Jurkat, Clone E6-1 (cell line): ENCODE data around the gene HPSE. TPM values are rescaled to one million over a fixed set of nuclear protein-coding genes. Genes with fewer than 3 reads are reported as not detected.

Source experiments
- DNase-seq: peaks from one replicate; pipeline ENCODE4 v3.0.0-alpha.2; 2011; ENCODE audit warnings: low read depth, low spot score
- H3K4me3 ChIP-seq: 2 replicates; pipeline ENCODE4 v1.5.1; 2011; ENCODE audit warnings: mild to moderate bottlenecking, low read length, control low read depth, moderate library complexity
- polyA plus RNA-seq: library from polyadenylated mRNA; unstranded; fragments of >200 nt; gene quantifications from one replicate; pipeline ENCODE4 v1.2.1, GENCODE V29; 2012; ENCODE audit warnings: missing spikeins; ENCODE audit not compliant: insufficient read length, insufficient read depth

Gene HPSE
- polyA plus RNA-seq, result 0.93 TPM

DNA sequence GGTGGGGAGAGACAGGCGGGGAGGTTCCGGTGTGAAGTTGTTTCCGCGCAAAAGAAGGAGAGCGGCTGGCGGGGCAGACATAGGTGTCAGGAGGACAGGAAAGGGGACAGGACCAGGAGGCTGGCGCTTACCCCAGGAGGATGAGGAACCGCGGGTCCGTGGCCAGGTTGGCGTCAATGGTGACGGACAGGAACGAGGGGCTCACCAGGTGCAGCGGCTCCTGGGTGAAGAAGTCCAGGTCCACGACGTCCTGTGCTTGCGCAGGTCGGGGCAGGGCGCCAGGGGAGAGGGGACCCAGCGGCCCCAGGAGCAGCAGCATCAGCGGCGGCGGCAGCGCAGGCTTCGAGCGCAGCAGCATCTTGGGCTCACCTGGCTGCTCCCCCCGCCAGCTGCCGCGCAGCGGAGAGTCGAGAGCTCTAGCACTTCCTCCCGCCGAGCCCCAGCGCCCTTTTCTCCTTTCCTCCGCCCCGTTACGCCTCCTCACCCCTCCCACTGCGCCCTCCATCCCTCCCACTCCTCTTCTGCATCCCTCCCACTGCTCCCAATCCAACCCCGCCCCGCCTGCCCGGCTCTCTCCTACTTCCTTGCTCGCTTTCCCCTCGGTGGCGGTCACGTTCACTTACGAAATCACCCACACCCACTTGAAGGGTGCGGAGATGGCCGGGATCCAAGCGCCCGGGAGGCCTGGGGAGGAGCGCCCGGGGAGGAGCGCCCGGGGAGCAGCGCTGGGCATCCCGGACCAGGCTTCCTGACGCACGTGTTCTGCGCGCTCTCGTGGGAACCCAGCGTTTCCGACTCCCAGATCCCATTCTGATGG lies at the start of gene HPSE:
Gene HPSE (minus strand): TSS at position 424 of the 817 bp plus-strand sequence. CDS start 66 bp downstream, at position 358.
- DNase-seq, result peak; percentile 27
- peak within 1 kb of the TSS; percentile 20 for H3K4me3 ChIP-seq

DNA sequence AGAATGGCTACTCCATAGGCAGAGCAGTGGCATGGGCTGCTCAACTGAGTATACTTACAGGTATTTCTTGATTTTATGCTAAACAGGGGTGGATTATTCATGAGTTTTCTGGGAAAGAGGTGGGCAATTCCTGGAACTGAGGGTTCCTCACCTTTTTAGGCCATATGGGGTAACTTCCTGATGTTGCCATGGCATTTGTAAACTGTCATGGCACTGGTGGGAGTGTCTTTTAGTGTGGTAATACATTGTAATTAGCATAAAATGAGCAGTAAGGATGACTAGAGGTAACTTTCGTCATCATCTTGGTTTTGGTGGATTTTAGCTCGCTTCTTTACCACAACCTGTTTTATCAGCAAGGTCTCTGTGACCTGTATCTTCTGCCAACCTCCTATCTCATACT lies 48.2 kb upstream of the HPSE start:
- no peak overlapping the region for H3K4me3 ChIP-seq
- DNase-seq, result no peak

DNA sequence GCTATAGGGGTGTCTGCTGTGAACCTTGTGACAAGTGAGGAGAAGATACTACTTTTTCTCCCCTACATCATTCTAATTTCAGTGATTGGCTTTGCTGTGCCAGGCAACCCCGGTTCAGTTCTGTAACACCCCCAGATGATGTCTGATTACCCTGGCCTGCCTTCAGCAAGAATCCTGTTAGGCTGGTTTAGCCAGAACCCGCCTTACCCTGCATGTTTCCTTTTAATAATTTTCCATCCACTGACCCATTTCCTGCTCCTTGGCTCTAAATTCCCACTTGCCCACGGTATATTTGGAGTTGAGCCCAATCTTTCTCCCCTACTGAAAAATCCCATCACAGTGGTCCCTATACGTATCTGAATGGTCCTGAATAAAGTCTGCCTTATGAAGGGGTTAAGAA lies 46.5 kb upstream of the HPSE start:
- H3K4me3 ChIP-seq, result no peak overlapping the region
- DNase-seq, result no peak

DNA sequence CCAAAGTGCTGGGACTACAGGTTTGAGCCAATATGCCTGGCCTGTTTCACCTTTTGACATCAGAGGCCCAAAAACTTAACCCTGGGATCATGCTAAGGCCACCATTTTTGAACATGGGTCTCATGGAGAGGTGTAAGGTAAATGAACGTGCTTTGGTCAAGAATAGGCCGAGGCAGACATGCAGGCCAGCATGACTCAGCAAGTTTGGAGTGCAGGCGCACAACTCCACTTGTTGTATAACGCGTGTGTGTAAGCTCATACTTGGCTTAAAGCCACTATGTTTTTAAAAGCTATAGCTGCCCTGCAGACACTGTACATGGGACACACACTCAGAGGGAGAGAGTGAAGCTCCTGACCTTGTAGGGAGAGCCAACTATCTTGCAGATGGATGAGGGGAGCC lies 43.8 kb upstream of the HPSE start:
- DNase-seq, result peak; percentile 48
- H3K4me3 ChIP-seq, result no peak overlapping the region

DNA sequence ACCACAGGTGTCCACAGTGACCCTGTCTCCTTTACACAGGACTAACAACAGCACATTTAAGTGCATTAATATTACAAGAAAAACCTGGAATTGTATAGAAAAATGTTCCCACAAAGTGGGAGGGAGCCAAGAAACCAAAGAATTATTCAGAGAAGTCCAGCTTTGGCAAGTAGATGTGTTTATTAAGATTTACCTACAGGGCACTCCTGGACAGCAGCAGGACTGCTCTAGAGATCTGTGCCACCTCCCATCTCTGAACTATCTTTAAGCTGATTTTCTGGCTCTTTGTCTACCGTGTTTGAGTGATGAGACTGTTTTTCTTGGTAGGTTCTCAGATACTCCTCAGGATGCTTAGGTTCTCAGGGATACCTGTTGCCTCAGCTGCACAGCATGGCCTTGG lies 38.3 kb upstream of the HPSE start:
- H3K4me3 ChIP-seq, result no peak overlapping the region
- DNase-seq, result no peak

DNA sequence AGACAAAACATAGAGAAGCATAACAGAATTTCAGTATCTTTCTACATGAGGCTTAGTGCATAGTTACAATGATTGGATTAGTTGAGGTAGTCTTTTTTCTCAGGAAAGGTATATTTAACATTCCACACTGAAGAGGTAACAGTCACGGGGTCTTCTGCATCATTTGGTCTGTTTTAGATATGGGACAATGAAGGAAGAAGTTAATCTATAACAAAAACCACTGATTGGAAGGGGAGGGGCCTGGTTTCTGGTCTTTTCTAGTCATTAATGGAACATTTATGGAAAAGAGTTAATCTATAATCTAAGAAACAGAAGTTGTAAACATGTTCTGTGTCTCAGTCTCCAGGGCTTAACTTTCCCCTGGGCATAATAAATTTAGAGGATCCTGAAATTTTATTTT lies 37.3 kb upstream of the HPSE start:
- DNase-seq, result no peak
- no peak overlapping the region for H3K4me3 ChIP-seq

DNA sequence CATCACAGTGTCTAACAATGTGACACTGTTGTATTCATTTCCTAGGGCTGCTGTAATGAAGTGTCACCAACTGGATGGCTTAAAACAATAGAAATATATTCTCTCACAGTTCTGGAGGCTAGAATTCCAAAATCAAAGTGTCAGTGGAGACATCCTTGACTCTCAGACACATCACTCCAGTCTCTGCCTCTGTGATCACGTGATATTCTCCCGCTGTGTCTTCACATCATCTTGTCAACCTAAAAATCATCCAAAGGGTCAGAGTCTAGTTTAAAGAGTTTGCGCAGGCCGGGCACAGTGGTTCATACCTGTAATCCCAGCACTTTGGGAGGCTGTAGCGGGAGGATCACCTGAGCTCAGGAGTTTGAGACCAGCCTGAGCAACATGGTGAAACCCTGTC lies 36.6 kb upstream of the HPSE start:
- H3K4me3 ChIP-seq, result no peak overlapping the region
- no peak for DNase-seq

DNA sequence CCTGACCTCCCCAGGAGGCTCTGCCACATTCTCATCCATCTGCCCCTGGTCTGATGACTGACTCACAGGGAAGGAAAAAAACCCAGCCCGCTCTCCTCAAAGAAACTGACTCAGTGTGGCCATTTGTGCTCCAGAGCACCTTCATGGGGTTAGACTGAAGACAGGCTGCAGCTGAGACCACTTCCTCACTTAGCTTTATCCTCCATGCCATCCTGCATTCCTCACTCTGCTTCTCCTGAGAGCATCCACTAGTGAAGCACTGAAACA lies 35.9 kb upstream of the HPSE start:
- H3K4me3 ChIP-seq, result no peak overlapping the region

DNA sequence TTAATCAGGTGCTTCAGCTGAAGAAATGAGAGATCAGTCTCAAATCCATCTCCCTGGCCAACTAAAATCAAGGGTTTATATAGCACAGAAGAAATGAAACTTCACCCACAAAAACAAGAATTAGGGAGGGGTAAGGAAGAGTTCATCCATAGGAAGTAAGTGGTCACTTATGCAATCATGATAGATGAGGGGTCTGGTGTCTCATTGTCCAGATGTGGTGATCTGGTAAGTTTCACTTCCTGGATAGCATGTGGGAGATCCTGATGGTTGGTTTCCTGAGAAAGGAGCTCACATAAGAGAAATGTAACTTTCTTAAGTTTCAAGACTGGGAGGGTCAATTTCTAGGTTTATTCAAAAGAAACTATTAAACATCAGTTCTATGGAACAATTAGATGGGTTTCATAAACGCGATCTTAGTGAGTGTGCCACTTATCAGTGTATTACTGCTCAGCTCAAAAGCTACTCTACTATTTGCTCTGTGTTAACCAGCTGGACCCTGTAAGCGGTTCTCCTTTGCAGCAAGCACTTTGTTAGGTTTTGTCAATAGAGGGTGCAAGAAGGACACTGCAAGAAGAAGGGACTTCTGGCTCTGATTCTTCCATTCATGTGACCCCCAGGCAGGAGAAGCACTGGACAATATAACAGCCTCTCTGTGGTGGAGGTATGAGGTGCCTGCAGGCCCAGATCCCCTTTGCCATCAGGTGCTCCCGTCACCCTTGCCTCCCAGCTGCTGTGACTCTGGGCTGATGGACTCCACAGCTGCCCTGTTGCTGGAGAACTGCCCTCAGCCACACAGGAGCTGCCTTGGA lies 35.4 kb upstream of the HPSE start:
- no peak overlapping the region for H3K4me3 ChIP-seq
- DNase-seq, result no peak

More for the DNA sequence above, 35.9 kb upstream of the HPSE start:
- DNase-seq, result no peak

DNA sequence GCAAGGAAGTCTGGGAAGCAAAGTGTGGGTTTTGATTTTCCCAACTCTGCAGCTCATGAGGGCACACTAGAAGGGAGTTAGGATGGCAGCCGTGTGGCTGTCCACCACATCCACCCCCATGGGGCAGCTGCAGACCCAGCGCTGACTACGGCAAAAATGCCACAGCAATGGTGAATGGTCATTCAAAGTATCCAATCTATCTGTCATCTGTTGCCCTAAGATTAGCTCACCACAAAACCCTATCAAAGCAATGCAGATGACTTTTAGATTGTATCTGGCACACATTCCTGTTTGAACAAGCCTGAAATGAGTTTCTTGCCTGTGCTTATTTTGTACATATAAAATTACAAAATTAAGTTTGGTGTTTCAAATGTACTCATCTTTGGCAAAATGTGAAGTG lies 29.7 kb upstream of the HPSE start:
- peak; percentile 36 for DNase-seq
- H3K4me3 ChIP-seq, result no peak overlapping the region

DNA sequence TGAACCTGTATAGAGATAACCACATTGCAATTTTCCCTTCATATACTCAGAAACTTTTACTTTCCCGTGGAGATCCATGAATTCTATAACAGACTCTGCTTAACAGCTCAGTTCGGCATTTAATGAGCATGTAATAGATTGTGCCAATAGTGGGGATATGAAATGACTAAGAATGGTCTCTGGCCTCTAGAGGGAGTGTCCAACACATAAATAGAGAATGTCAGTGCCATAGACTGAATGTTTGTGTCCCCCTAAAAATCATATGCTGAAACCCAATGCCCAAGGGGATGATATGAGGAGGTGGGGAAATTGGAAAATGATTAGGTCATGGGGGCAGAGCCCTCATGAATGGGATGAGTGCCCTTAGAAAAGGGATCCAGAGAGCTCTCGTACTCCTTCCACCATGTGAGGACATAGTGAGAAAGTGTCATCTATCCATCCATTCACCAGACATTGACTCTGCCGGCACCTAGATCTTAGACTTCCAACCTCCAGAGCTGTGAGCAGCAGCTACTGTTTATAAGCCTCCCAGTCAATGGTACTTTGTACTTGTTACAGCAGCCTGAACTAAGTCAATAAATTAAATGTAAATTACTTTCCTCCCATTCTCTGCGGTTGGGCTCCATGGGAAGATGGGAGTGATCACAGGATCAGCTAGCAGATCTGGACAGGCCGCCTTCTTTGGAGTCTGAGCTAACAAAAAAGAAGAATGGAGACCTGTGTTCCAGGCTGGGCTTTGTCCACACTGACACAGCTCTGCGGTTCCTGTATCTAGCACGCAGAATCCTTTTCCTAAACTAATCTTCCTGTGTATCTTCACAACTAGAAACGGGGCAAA lies 28.1 kb upstream of the HPSE start:
- no peak overlapping the region for H3K4me3 ChIP-seq
- peak; percentile 42 for DNase-seq

DNA sequence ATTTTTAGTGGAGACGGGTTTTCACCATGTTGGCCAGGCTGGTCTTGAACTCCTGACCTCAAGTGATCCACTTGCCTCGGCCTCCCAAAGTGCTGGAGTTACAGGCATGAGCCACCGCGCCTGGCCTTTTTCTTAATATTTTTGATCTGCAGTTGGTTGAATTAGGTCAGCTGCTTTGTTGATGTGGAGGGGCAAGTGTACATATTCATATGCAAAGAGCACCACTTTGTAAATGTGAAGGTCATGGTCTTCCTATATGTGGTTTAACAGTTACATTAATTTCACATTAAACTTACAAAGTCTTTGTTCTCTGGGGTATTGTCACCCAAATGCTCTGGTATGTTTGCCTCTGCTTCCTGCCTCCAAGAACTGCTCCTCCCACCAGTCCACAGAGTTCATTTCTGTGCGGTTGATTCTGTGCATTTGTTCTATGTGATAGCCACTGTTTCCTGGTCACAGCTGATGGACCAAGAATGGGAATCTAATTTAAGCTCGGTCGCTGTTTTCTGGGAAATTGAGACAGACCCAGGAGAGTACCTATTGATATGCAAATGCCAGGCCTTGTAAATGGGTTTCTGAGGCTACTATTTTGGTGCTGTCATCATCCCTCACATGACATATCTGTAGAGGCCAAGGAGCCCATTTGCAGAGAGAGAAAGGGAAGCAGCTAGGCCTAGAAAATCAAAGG lies 26.9 kb upstream of the HPSE start:
- H3K4me3 ChIP-seq, result no peak overlapping the region
- no peak for DNase-seq

DNA sequence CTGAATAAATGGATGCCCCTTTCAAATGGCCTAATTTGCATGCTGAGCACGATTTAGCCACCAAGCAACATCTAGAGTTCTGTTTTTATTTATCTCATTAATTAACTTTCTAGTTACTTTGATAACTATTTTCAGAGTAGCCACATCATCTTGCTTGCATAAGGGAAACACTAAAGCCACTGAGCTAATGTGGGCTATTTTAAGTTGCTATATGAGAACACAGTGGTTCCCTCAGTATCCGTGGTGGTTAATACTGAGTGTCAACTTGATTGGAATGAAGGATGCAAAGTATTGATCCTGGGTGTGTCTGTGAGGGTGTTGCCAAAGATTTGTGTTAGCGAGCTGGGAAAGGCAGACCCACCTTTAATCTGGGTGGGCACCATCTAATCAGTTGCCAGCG lies 25.4 kb upstream of the HPSE start:
- DNase-seq, result no peak
- H3K4me3 ChIP-seq, result no peak overlapping the region

DNA sequence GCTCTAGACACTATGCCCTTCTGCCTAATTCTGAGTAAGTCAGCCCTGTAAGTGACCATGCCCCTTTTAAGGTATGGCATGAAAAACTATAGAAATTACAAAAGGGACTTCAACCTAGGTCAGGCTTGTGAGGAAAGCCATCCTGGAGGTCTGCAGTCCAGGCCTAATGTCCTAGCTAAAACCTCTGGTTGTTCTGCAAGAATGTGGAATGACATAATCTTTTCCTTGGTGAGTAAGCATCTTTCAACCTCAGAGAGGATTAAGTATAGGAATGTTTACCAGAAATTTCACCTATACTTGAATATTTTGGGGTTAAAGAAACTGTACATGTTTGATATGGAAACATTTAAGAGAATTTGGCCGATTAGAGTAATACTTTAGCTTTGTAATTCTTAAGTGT lies 23.8 kb upstream of the HPSE start:
- no peak overlapping the region for H3K4me3 ChIP-seq

DNA sequence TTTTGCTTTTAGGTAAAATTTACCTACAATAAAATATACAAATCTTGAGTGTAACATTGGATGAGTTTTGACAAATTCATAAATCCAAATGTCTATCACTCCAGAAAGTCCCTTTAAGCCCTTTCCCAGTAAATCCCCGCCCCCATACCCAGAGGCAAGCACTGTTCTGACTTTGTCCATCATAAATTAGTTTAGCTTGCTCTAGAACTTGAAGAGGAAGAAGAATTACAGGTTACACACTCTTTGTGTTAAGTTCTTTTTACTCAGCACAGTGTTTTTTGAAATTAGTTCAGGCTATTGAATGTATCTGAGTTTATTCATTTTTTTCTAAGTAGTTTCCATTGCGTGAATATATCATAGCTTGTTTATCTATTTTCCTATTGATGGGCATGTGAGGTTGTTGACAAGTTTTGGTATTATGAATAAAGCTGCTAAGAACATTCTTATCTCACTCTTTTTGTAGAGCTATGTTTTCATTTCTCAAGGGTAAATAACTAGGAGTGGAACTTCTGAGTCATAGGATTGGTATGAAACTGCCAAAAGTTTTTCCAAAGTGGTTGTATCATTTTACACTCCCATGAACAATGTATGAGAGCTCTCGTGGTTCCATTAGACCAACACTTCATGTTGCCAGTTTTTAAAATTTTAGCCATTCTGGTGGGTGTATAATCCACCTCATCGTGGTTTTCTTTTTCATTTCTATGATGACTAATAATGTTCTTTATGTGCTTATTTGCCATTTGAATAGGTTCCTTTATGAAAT lies 22.4 kb upstream of the HPSE start:
- H3K4me3 ChIP-seq, result no peak overlapping the region
- no peak for DNase-seq

More for the DNA sequence above, 23.8 kb upstream of the HPSE start:
- DNase-seq, result no peak

DNA sequence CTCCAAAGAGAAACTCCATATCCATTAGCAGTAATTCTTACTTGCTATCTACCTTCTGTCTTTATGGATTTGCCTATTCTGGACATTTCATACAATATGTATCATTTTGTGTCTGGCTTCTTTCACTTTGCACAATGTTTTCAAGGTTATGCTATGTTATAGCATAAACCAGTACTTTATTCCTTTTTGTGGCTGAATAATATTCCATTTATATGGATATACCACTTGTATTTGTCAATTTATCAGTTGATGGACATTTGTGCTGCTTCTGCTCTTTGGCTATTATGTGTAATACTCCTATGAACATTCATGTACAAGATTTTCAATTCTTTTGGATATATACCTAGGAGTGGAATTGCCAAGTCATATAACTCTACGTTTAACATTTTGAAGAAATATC lies 18.9 kb upstream of the HPSE start:
- H3K4me3 ChIP-seq, result no peak overlapping the region
- no peak for DNase-seq

DNA sequence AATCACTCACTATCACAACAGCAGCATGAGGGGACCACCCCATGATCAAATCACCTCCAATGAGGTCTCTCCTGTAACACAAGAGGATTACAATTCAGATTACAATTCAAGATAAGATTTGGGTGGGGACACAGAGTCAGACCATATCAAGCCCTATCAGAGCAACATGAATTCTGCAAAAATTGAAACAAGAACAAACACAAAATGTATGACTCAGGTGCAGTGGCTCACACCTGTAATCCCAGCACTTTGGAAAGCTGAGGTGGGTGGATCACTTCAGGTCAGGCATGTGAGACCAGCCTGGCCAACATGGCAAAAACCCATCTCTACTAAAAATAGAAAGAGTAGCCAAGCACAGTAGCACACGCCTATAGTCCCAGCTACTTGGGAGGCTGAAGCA lies 13.4 kb upstream of the HPSE start:
- H3K4me3 ChIP-seq, result no peak overlapping the region
- no peak for DNase-seq

DNA sequence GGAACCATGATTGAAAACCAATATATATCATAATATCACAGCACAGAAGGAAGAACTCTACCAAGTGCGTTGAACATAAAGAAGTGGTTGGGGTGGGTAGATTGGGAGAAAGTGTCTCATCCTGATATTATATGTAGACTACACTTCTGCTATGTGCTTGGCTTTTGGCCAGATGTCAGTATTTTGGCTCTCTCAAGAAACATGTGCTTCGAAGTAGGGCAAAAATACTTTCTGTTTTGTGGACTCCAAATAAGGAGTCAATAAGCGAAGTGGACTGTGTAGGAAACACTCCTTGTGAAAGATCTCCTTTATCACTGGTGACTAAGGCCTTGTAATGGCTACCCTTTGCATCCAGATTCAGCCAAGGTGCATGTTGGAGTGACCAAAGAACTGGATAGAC lies 7.8 kb upstream of the HPSE start:
- H3K4me3 ChIP-seq, result no peak overlapping the region
- DNase-seq, result no peak
